ENCODE measurements around the gene CCDC117.
"Not testable (repeated sequence)": the region's sequence is repeated elsewhere in the genome, so short reads cannot be mapped to it uniquely, and the experiment has no call there.

Gene CCDC117

GRCh38 chr22:28808716-28809355 lies 36.3 kb downstream of the CCDC117 start:
- H3K27ac Mint-ChIP-seq = peak overlapping the region; percentile 50
- H3K4me1 Mint-ChIP-seq (ENCODE audit: low read depth) = peaks cover 68% of the 10 kb centered on the region
- peaks cover 2% of the 10 kb centered on the region for H3K36me3 Mint-ChIP-seq
- no peaks in the 10 kb centered on the region for H3K9me3 Mint-ChIP-seq (ENCODE audit: low read depth)
- H3K27me3 Mint-ChIP-seq = no peaks in the 10 kb centered on the region
- no peak overlapping the region for H3K4me3 Mint-ChIP-seq

DNA sequence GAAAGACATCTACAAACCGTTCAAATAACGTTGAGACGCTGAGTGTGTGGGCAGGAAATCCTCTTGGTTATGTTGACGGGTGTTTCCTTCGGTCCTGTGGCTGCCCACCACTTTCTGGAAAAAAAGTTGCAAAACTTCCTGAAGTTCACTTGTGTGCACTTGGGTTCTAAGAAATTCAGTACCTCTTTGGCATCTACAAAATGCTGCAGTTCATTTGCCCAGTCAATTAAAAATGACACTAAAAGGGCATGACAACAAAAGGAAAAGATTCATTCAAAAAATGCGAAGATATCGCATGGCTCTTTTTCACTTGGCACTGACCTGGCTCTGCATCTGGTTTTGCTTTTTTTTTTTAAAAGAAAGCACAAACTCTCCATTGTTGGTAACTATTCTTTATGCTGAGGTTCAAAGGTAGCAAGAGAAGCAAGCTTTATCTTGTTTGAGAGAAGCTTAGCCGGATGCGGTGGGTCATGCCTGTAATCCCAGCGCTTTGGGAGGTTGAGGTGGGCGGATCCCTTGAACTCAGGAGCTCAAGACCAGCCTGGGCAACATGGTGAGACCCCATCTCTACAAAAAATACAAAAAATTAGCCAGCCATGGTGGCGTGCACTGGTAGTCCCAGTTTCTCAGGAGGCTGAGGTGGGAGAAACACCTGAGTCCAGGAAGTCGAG lies 38.5 kb downstream of the CCDC117 start:
- Mint-ChIP-seq H3K4me1 (ENCODE audit: low read depth) (peaks cover 80% of the 10 kb centered on the region), H3K36me3 (peaks cover 7% of the 10 kb centered on the region), H3K27me3 (no peaks in the 10 kb centered on the region), H3K9me3 (ENCODE audit: low read depth) (no peaks in the 10 kb centered on the region), H3K27ac (peak overlapping the region; percentile 83), H3K4me3 (peak overlapping the region; percentile 73)

- Mint-ChIP-seq H3K4me3 (no peak overlapping the region), H3K36me3 (peaks cover 7% of the 10 kb centered on the region), H3K27me3 (no peaks in the 10 kb centered on the region), H3K27ac (peak overlapping the region; percentile 83), H3K9me3 (ENCODE audit: low read depth) (no peaks in the 10 kb centered on the region), H3K4me1 (ENCODE audit: low read depth) (peaks cover 79% of the 10 kb centered on the region)
These were observed 40.0 kb downstream of the CCDC117 start for GRCh38 chr22:28812516-28812915.

DNA sequence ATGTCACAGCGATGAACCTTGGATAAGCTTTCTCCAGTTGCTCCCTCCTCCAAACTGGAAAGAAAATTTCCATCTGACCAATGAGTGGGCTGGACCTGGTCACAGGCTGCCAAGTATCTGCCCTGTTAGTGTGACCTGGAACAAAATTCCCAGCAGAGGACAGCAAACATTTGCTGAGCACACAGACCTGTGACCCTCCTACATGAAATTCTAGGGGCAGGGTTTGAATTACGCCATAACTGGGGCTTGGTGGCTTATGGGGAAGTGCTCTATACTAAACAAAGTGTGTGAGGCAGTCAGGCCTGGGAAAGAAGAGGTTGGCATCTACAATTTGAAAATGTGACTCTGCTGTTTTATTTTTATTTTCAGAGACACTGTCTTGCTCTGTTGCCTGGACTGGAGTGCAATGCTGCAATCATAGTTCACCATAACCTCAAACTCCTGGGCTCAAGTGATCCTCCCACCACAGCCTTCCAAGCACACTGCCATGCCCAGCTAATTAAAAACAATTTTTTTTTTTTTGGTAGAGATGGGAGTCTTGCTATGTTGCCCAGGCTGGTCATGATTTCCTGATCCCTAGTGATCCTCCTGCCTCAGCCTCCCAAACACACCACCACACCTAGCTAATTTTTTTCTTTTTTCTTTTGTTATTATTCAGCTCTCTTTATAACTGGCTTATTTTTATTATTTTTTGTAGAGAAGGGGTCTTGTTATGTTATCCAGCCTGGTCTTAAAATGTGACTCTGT lies 41.5 kb downstream of the CCDC117 start:
- peaks cover 5% of the 10 kb centered on the region for H3K36me3 Mint-ChIP-seq
- no peak overlapping the region for H3K4me3 Mint-ChIP-seq
- peaks cover 83% of the 10 kb centered on the region for H3K4me1 Mint-ChIP-seq (ENCODE audit: low read depth)
- H3K9me3 Mint-ChIP-seq (ENCODE audit: low read depth) = no peaks in the 10 kb centered on the region
- no peaks in the 10 kb centered on the region for H3K27me3 Mint-ChIP-seq
- peak overlapping the region; percentile 16 for H3K27ac Mint-ChIP-seq

DNA sequence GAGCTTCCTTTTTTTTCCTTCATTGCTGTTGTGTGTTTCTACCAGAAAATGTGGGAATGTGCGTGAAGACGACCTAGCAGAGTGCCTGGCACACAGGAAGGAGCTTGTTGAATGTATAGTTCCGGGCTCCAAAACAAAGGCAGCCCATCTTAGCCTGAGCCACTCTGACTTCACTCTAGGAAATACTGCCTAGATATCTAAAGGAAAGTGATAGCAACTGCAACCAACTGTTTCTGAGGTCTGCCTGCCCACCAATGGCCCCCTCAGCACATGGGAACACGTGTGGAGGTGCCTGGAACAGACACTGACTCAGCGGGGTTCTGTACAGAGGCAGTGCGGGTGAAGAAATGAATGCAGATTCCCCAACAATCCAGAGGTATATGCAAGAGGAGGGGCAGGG lies 42.6 kb downstream of the CCDC117 start:
- peaks cover 82% of the 10 kb centered on the region for H3K4me1 Mint-ChIP-seq (ENCODE audit: low read depth)

DNA sequence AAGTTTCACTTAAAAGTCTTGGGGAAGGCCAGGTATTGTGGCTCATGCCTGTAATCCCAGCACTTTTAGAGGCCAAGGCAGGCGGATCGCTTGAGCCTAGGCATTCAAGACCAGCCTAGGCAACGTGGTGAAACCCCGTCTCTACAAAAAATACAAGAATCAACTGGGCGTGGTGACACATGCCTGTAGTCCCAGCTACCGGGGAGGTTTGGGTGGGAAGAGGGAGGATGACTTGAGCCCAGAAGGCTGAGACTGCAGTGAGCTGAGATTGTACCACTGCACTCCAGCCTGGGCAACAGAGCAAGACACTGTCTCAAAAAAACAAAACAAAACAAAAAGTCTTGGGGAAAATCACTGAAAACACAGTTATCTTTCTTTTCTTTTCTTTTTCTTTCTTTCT lies 43.2 kb downstream of the CCDC117 start:
- Mint-ChIP-seq H3K36me3 (peaks cover 5% of the 10 kb centered on the region), H3K4me3 (no peak overlapping the region), H3K27ac (no peak overlapping the region), H3K4me1 (ENCODE audit: low read depth) (peaks cover 76% of the 10 kb centered on the region), H3K9me3 (ENCODE audit: low read depth) (no peaks in the 10 kb centered on the region), H3K27me3 (no peaks in the 10 kb centered on the region)

More for the DNA sequence above, 42.6 kb downstream of the CCDC117 start:
- peak overlapping the region; percentile 75 for H3K27ac Mint-ChIP-seq
- peak overlapping the region; percentile 3 for H3K4me3 Mint-ChIP-seq
- no peaks in the 10 kb centered on the region for H3K27me3 Mint-ChIP-seq
- H3K9me3 Mint-ChIP-seq (ENCODE audit: low read depth) = no peaks in the 10 kb centered on the region
- H3K36me3 Mint-ChIP-seq = peaks cover 5% of the 10 kb centered on the region

- no peaks in the 10 kb centered on the region for H3K9me3 Mint-ChIP-seq (ENCODE audit: low read depth)
- H3K27me3 Mint-ChIP-seq = no peaks in the 10 kb centered on the region
- H3K27ac Mint-ChIP-seq = peak overlapping the region; percentile 7
- peaks cover 5% of the 10 kb centered on the region for H3K36me3 Mint-ChIP-seq
- H3K4me1 Mint-ChIP-seq (ENCODE audit: low read depth) = peaks cover 75% of the 10 kb centered on the region
- H3K4me3 Mint-ChIP-seq = no peak overlapping the region
These were observed 44.6 kb downstream of the CCDC117 start for GRCh38 chr22:28817064-28817463.

- no peaks in the 10 kb centered on the region for H3K27me3 Mint-ChIP-seq
- H3K4me1 Mint-ChIP-seq (ENCODE audit: low read depth) = peaks cover 75% of the 10 kb centered on the region
- H3K9me3 Mint-ChIP-seq (ENCODE audit: low read depth) = no peaks in the 10 kb centered on the region
- peaks cover 7% of the 10 kb centered on the region for H3K36me3 Mint-ChIP-seq
- H3K4me3 Mint-ChIP-seq = no peak overlapping the region
- peak overlapping the region; percentile 41 for H3K27ac Mint-ChIP-seq
These were observed 45.7 kb downstream of the CCDC117 start for GRCh38 chr22:28817919-28818859.

DNA sequence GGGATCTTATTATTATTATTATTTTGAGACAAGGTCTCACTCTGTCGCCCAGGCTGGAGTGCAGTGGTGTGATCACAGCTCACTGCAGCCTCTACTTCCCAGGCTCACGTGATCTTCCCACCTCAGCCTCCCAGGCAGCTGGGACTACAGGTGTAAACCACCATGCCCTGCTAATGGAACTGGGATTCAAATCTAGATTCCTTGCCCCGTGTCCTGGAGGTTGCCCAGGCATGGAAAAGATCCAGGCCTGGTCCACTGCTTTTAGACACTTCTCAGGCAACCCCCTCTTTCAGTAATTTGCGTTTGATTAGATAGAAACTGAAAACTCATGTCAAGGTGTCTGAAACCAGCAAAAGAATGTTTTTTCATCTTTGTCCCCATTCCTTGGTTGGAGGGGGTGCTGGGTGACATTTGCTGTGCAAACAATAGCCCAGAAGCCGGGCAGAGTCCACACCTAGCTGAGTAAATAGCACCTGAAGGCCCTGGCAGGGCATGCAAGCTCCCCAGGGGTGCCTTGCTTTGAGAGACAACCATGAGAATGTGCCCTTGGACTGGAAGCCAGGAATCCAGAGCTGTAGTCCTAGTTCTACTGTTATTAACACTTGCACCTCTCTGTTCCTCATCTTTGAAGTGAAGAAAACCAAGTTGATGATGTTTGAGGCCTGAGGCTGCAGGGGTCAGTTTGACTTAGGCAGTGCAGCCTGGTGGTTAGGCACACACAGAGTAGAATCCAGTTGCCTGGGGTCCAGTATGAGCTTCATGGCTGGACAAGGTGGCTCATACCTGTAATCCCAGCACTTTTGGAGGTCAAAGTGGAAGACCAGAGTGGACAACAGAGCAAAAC lies 47.0 kb downstream of the CCDC117 start:
- Mint-ChIP-seq H3K9me3 (ENCODE audit: low read depth) (no peaks in the 10 kb centered on the region), H3K27ac (peak overlapping the region; percentile 41), H3K27me3 (no peaks in the 10 kb centered on the region), H3K36me3 (peaks cover 4% of the 10 kb centered on the region), H3K4me3 (no peak overlapping the region), H3K4me1 (ENCODE audit: low read depth) (peaks cover 71% of the 10 kb centered on the region)

GRCh38 chr22:28820885-28821284 lies 48.4 kb downstream of the CCDC117 start:
- Mint-ChIP-seq H3K9me3 (ENCODE audit: low read depth) (no peaks in the 10 kb centered on the region), H3K36me3 (peaks cover 5% of the 10 kb centered on the region), H3K27me3 (no peaks in the 10 kb centered on the region), H3K27ac (no peak overlapping the region), H3K4me3 (no peak overlapping the region), H3K4me1 (ENCODE audit: low read depth) (peaks cover 64% of the 10 kb centered on the region)

DNA sequence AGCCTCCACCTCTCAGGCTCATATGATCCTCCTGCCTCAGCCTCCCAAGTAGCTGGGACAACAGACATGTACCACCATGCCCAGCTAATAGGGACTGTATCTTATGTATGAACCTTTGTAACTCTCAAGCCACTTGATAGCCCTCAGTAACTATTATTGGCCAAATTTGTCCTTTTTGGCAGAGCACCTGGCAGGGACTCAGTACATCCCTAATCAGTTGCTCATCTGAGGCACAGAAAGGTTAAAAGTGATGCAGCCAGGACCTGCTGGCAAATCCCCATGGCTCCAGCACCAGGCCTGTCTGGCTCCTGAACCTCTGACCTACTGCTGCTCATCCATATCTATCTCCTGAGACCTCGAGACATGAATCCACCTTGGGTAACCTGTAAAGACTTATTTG lies 49.0 kb downstream of the CCDC117 start:
- no peak overlapping the region for H3K27ac Mint-ChIP-seq
- H3K4me3 Mint-ChIP-seq = no peak overlapping the region
- H3K4me1 Mint-ChIP-seq (ENCODE audit: low read depth) = peaks cover 66% of the 10 kb centered on the region
- peaks cover 5% of the 10 kb centered on the region for H3K36me3 Mint-ChIP-seq
- H3K9me3 Mint-ChIP-seq (ENCODE audit: low read depth) = no peaks in the 10 kb centered on the region
- H3K27me3 Mint-ChIP-seq = no peaks in the 10 kb centered on the region

- H3K27ac Mint-ChIP-seq = peak overlapping the region; percentile 66
- H3K9me3 Mint-ChIP-seq (ENCODE audit: low read depth) = no peaks in the 10 kb centered on the region
- H3K36me3 Mint-ChIP-seq = peaks cover 7% of the 10 kb centered on the region
- peaks cover 62% of the 10 kb centered on the region for H3K4me1 Mint-ChIP-seq (ENCODE audit: low read depth)
- no peaks in the 10 kb centered on the region for H3K27me3 Mint-ChIP-seq
- peak overlapping the region; percentile 1 for H3K4me3 Mint-ChIP-seq
These were observed 50.5 kb downstream of the CCDC117 start for GRCh38 chr22:28822930-28823551.

GRCh38 chr22:28824455-28824854 lies 52.0 kb downstream of the CCDC117 start:
- not testable (repeated sequence) for H3K27me3 Mint-ChIP-seq; H3K9me3 Mint-ChIP-seq (ENCODE audit: low read depth); H3K4me3 Mint-ChIP-seq; H3K36me3 Mint-ChIP-seq; H3K27ac Mint-ChIP-seq
- peaks cover 53% of the 10 kb centered on the region for H3K4me1 Mint-ChIP-seq (ENCODE audit: low read depth)
